Measurements from ENCODE around the gene OCLN.
"Not testable (repeated sequence)": the region's sequence is repeated elsewhere in the genome, so short reads cannot be mapped to it uniquely, and the experiment has no call there.

OCLN gene

GRCh38 chr5:69527128-69527770, 34.7 kb downstream of the OCLN start:
- in situ Hi-C loops (cut with MboI; ENCODE audit: low sequenced_read_pairs): no loop called here

GRCh38 chr5:69528035-69528434, 35.4 kb downstream of the OCLN start:
- in situ Hi-C loops (cut with MboI; ENCODE audit: low sequenced_read_pairs): no loop called here

DNA sequence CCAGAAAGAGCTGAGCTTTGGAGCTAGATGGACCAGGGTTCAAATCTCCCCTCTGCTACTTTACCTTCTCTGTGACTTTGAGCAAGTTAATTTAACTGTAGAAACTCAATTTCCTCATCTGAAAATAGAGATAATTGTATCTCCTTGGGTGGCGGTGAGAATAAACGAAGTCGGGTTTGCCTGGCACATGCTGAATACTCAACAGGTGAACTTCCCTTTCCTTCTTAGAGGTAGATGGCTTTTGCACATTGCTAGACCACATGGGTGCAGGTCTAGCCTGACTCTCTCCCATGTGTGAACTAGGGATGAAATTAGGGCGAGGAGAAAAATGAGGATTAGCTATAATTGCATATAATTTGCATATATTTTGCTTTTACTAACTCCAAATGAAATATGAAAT, 36.0 kb downstream of the OCLN start:
- in situ Hi-C loops (cut with MboI; ENCODE audit: low sequenced_read_pairs): no loop called here

- in situ Hi-C loops (cut with MboI; ENCODE audit: low sequenced_read_pairs): no loop called here
These were observed 38.2 kb downstream of the OCLN start for GRCh38 chr5:69530561-69531405.

- in situ Hi-C loops (cut with MboI; ENCODE audit: low sequenced_read_pairs): no loop called here
These were observed 38.8 kb downstream of the OCLN start for GRCh38 chr5:69531406-69531801.

- in situ Hi-C loops (cut with MboI; ENCODE audit: low sequenced_read_pairs): not testable (repeated sequence)
These were observed 45.3 kb downstream of the OCLN start for GRCh38 chr5:69537911-69538310.

DNA sequence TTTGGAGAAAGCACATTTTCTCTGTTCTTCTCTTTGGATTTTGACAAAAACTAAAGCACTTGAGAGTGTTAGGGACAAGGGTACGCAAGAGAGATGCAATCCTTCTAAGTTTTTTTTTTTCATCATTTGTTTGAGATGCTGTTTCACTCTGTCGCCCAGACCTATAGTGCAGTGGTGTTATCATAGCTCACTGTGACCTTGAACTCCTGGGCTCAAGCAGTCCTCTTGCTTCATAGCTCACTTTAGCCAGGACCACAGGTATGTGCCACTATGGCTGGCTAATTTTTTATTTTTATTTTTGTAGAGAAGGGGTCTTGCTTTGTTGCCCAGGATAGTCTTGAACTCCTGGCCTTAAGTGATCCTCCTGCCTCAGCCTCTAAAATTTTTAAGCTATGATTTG, 46.1 kb downstream of the OCLN start:
- in situ Hi-C loops (cut with MboI; ENCODE audit: low sequenced_read_pairs): not testable (repeated sequence)

DNA sequence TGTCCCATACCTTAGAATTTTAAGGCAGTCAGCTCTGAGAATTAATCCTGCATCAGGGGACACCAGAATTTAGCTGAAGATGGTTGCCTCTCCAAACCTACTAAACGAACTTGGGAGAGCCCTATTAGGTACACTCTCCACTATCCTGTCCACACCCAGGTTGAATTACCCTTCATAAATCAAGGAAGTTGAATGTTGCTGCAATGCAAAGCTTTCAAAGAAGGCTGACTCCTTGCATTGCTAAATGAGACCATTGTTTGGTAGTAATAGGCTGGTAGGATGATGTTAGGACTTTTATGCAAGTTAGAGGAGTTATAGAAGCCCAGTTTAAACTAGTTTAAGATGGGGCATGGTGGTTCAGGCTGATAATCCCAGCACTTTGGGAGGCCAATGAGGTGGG, 48.8 kb downstream of the OCLN start:
- in situ Hi-C loops (cut with MboI; ENCODE audit: low sequenced_read_pairs): not testable (repeated sequence)

DNA sequence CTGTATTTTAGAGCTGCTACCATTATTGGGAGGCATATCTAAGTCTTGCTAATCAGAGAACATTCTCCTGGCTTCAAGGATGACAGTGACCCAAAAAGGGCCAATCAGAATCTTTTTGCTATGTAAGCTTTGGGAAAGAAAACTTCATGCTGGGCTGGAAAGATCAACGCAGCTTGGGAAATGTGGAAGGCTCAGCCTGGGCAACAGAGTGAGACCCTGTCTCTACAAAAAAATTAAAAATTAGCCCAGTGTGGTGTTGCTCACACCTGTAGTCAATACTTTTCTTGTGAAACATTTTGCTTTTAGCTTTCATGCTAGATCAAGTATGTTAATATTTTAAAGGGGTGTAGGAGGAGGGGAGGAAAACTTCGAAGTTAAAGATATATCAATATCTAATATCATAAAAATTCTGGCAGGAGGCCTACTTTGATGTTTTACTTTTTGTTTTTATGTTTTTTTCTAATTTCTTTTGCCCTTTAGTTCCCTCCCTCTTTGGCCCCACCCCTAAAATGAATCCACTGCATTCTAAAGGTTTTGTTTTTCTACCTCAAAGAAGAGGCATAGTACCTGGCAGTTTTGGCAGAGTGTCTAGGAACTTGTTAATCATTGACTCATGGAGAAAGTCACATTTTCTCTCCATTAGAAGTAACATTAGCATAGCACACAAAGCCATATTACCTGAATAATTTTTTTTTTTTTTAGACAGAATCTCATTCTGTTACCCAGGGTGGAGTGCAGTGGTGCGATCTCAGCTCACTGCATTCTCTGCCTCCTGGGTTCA, 50.4 kb downstream of the OCLN start:
- in situ Hi-C loops (cut with MboI; ENCODE audit: low sequenced_read_pairs): not testable (repeated sequence)

DNA sequence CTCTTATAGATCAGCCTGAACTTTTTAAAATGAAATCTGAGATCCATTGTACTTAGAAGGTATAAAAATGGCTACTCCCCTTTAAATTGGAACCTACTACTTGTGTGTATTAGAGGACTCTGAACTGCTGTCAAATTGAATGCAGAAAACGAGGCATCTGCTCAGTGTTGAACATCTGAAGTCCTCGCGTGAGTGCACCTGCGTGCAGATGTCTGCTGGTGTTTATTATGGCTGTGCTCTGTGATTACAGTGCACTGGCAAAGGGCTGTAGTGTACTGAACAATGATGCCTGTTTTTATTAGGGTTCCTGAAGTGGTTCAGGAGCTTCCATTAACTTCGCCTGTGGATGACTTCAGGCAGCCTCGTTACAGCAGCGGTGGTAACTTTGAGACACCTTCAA, 52.0 kb downstream of the OCLN start:
- in situ Hi-C loops (cut with MboI; ENCODE audit: low sequenced_read_pairs): not testable (repeated sequence)

DNA sequence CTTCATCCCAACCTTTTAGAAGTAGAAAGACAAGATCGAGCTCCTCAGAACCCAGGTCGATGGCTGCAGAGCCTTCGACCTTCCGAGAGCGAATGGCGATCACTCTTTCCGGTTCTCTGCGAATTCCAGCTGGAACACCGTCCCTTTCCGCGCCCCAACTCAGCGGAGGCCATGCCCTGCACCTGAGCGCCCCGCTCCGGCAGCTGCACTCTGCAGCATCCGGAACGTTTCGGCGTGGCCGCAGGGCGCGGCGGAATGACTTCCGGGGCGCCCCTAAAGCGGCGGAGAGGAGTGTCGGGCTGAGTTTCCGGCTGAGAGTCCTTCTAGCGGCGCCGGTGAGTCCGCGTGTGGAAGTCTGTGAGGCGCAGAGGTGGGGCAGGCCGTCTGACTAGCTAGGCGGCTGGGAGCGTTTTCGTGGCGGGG, 67.3 kb downstream of the OCLN start, which contains the start of gene GTF2H2C:
GTF2H2C (plus strand) TSS at position 284 of the 423 bp plus-strand sequence. CDS start 4,942 bp downstream, outside the sequence.
- in situ Hi-C loops (cut with MboI; ENCODE audit: low sequenced_read_pairs): not testable (repeated sequence)

GRCh38 chr5:69560587-69561431, 68.2 kb downstream of the OCLN start:
- in situ Hi-C loops (cut with MboI; ENCODE audit: low sequenced_read_pairs): not testable (repeated sequence)

DNA sequence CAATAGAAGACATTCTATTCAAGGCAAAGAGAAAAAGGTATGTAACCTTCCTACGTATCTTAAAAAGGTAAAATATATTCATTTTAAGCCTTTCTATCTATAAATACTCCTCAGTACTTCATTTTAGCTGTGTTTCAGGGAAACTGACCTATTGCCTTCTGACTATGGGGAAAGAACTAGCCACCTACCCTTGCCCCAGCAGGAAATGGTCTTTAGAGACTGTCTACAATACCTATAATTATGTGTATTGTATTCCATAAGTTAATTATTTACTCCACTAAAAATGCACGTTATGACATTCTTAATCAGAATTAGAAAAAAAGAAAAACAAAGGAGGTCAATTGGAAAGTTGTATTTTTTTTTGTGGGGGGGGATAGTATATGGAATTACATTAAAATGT, 73.6 kb downstream of the OCLN start:
- in situ Hi-C loops (cut with MboI; ENCODE audit: low sequenced_read_pairs): not testable (repeated sequence)

- in situ Hi-C loops (cut with MboI; ENCODE audit: low sequenced_read_pairs): not testable (repeated sequence)
These were observed 75.5 kb downstream of the OCLN start for GRCh38 chr5:69568072-69568471.

DNA sequence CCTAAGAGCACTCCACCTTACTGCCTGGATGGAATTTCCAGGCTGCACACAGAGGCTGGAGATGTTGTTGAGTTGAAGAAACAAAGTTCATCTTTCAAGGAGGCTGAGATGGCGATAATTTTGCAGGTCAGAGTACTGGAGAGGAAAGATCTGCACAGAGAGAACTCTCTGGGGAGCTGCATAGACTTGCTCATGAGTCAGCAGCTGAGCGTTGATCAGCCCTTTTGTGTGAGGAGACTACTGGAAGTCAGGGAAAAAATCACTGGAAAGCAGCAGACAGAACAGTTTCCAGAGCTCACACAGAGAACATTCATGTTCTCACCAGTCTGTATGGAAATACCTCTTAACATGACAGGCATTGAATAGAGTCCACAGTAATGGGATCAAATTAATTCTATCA, 90.8 kb downstream of the OCLN start:
- in situ Hi-C loops (cut with MboI; ENCODE audit: low sequenced_read_pairs): not testable (repeated sequence)

DNA sequence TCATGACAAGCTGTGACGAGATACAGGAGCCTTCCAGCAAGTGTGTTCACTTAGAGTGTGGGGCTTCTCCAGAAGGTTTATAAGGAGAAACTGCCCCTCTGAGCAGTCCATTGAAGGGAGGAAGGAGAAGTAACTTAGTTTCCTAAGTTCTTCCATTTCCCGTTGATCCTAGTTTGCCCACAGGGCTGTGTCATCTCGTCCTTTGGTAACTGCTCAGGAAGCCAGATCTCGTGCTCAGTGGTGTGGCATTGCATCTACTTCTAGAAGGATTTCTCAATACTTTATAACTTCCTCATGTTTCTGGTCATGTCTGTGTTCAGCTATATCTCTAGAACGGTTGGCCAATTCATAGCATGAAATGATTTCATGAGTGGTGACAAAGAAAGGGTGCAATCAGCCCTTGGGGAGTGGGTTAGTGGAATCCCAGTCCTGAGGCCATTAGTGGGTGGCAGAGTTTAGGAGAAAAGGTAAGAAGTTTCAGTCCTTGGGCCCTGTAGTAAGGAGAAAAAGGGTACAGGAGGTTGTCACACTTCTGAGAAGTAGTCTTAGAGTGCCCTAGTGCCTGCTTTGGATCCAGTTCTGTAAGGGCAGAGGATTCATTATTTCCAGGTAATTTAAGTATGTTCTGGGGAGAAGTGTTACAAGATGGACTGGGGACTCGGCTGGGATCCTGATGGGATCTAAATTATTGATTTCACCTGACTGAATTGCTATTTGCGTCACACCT, 103.7 kb downstream of the OCLN start:
- in situ Hi-C loops (cut with MboI; ENCODE audit: low sequenced_read_pairs): not testable (repeated sequence)

DNA sequence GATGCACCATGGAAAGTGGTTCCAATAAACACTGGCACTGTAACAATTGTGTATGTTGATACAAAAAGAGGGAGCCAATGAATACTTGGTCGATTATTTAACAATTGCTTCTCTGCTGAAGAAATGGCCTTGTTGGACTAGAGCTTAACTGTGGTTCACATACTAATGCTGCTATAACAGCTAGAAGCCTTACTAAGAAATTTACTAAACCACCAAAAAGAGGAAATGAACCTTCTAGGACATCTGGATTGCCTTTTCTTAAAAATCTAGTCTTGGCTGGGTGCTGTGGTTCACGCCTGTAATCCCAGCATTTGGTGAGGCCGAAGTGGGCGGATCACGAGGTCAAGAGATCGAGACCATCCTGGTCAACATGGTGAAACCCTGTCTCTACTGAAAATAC, 109.4 kb downstream of the OCLN start:
- in situ Hi-C loops (cut with MboI; ENCODE audit: low sequenced_read_pairs): not testable (repeated sequence)

DNA sequence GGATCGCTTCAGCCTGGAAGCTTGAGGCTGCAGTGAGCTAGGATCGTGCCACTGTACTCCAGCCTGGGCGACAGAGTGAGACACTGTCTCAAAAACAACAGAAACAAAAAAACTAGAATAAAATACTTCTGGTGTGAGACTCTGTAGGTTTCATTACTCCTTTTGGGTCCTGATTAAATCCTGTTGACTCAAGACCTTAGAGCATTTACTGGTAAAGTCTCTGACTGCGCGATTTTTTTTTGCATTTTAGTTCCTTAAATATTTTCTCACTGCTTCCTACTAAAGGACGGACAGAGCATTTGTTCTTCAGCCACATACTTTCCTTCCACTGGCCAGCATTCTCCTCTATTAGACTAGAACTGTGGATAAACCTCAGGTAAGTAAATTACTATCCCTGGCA, 114.2 kb downstream of the OCLN start:
- in situ Hi-C loops (cut with MboI; ENCODE audit: low sequenced_read_pairs): not testable (repeated sequence)
